GM13976 (cell line): ENCODE results near the gene PLEKHJ1.
A peak's percentile ranks its signal among the peaks of the same experiment; 100 is the strongest.

Source experiments
- DNase-seq: peaks from one replicate; pipeline ENCODE4 v3.0.0; 2012; ENCODE audit warnings: low spot score
- CTCF ChIP-seq: IDR thresholded peaks from 2 replicates; pipeline ENCODE4 v1.5.1; 2012; ENCODE audit warnings: borderline replicate concordance, mild to moderate bottlenecking; ENCODE audit not compliant: insufficient read depth; ENCODE audit errors: extremely low read depth, missing control alignments, control extremely low read depth
- in situ Hi-C: fragments of 300-500 bp; cut with MboI; formaldehyde crosslinking; loops from one replicate; pipeline ENCODE4 v1.12.0; 2022; ENCODE audit warnings: low sequenced_read_pairs, mixed read lengths, inconsistent platforms; ENCODE audit not compliant: unreplicated experiment

Gene PLEKHJ1

GRCh38 chr19:2228157-2229030, 7.7 kb downstream of the PLEKHJ1 start:
- in situ Hi-C loops: no loop called here
- DNase-seq: no peak
- no peak for TF ChIP-seq CTCF

- peak; percentile 20 for TF ChIP-seq CTCF
- DNase-seq: peak; percentile 82
- in situ Hi-C loops: no loop called here
Observed at GRCh38 chr19:2227415-2228156, 8.5 kb downstream of the PLEKHJ1 start.

GRCh38 chr19:2226840-2227360, 9.2 kb downstream of the PLEKHJ1 start:
- no peak for DNase-seq
- TF ChIP-seq CTCF: no peak
- in situ Hi-C loops: no loop called here

- no peak for TF ChIP-seq CTCF
- no peak for DNase-seq
- in situ Hi-C loops: no loop called here
Observed at GRCh38 chr19:2226051-2226839, 9.9 kb downstream of the PLEKHJ1 start.

- TF ChIP-seq CTCF: no peak
- in situ Hi-C loops: no loop called here
- no peak for DNase-seq
Observed at GRCh38 chr19:2225415-2226050, 10.6 kb downstream of the PLEKHJ1 start.

GRCh38 chr19:2224754-2225349, 11.3 kb downstream of the PLEKHJ1 start:
- TF ChIP-seq CTCF: no peak
- in situ Hi-C loops: no loop called here
- no peak for DNase-seq
